HepG2 (cell line): ENCODE results near the gene TRPC1.

Experiments
- CTCF ChIP-seq: sonication (generic); formaldehyde crosslinking; IDR thresholded peaks from 2 replicates; pipeline ENCODE4 v1.5.0; 2020; ENCODE audit warnings: mild to moderate bottlenecking, missing genetic modification reagents, moderate library complexity
- KAT8 ChIP-seq: IDR thresholded peaks from 2 replicates; pipeline ENCODE4 v1.6.1; 2016; ENCODE audit warnings: missing genetic modification reagents, missing compliant biosample characterization
- KDM6A ChIP-seq: IDR thresholded peaks from 2 replicates; pipeline ENCODE4 v1.6.1; 2016; ENCODE audit warnings: low read depth
- MAFK ChIP-seq, 2 experiments: IDR thresholded peaks in 1 of 2; conservative IDR thresholded peaks in 1 of 2; 2 replicates each; pipeline ENCODE4 v1.6.1; 2011; ENCODE audit warnings: improper control_type of control experiment in 2 of 2, low read length in 2 of 2
- MEIS2 ChIP-seq: sonication (generic); formaldehyde crosslinking; IDR thresholded peaks from 2 replicates; pipeline ENCODE4 v1.9.0; 2021; ENCODE audit warnings: mild to moderate bottlenecking, missing genetic modification reagents
- PAXIP1 ChIP-seq: sonication (generic); formaldehyde crosslinking; conservative IDR thresholded peaks from 2 replicates; pipeline ENCODE4 v1.4.0; 2020; ENCODE audit warnings: mild to moderate bottlenecking, missing genetic modification reagents, moderate library complexity
- PBX3 ChIP-seq: sonication (generic); formaldehyde crosslinking; IDR thresholded peaks from 2 replicates; pipeline ENCODE4 v1.8.1; 2023; ENCODE audit warnings: missing genetic modification reagents, inconsistent platforms, borderline replicate concordance
- ZKSCAN5 ChIP-seq: sonication (generic); formaldehyde crosslinking; IDR thresholded peaks from 2 replicates; pipeline ENCODE4 v1.5.1; 2020; ENCODE audit warnings: mild to moderate bottlenecking, missing genetic modification reagents
- ZNF101 ChIP-seq: sonication (generic); formaldehyde crosslinking; IDR thresholded peaks from 2 replicates; pipeline ENCODE4 v1.4.0; 2020; ENCODE audit warnings: mild to moderate bottlenecking, low read depth, missing genetic modification reagents, borderline replicate concordance
- ZNF138 ChIP-seq: sonication (generic); formaldehyde crosslinking; IDR thresholded peaks from 2 replicates; pipeline ENCODE4 v1.5.0; 2020; ENCODE audit warnings: mild to moderate bottlenecking, low read depth, missing genetic modification reagents
- ZNF589 ChIP-seq: sonication (generic); formaldehyde crosslinking; conservative IDR thresholded peaks from 2 replicates; pipeline ENCODE4 v1.8.0; 2022; ENCODE audit warnings: mild to moderate bottlenecking, moderate library complexity, missing genetic modification reagents
- ZNF776 ChIP-seq: sonication (generic); formaldehyde crosslinking; IDR thresholded peaks from 2 replicates; pipeline ENCODE4 v1.4.0; 2020; ENCODE audit warnings: mild to moderate bottlenecking, missing genetic modification reagents

GRCh38 chr3:142819179-142819578 is 95.3 kb downstream of the TRPC1 start:
- TF ChIP-seq MEIS2 (CRISPR knock-in tag), result no peak
- TF ChIP-seq KAT8 (CRISPR knock-in tag), result no peak
- TF ChIP-seq ZNF589 (CRISPR knock-in tag), result no peak
- TF ChIP-seq ZNF776 (CRISPR knock-in tag), result no peak
- TF ChIP-seq CTCF, result no peak
- no peak for TF ChIP-seq KDM6A (CRISPR knock-in tag)
- no peak for TF ChIP-seq ZNF101 (CRISPR knock-in tag)
- TF ChIP-seq PAXIP1 (CRISPR knock-in tag), result no peak
- no peak for TF ChIP-seq ZKSCAN5
- TF ChIP-seq ZNF138 (CRISPR knock-in tag), result no peak
- TF ChIP-seq PBX3 (CRISPR knock-in tag), result no peak
- TF ChIP-seq MAFK (conservative IDR thresholded peaks at IDR 0.05 in 1 of 2, IDR thresholded peaks at IDR 0.05 in 1 of 2; ENCODE audit: low read length in 2 of 2), result no peak
